Ramos (cell line): ENCODE results near the gene SCGN.

ENCODE experiments used
- in situ Hi-C: fragments of 300-500 bp; cut with MboI; formaldehyde crosslinking; loops from one replicate; pipeline ENCODE4 v1.14.3; 2022; ENCODE audit warnings: low sequenced_read_pairs; ENCODE audit not compliant: unreplicated experiment

SCGN gene

DNA sequence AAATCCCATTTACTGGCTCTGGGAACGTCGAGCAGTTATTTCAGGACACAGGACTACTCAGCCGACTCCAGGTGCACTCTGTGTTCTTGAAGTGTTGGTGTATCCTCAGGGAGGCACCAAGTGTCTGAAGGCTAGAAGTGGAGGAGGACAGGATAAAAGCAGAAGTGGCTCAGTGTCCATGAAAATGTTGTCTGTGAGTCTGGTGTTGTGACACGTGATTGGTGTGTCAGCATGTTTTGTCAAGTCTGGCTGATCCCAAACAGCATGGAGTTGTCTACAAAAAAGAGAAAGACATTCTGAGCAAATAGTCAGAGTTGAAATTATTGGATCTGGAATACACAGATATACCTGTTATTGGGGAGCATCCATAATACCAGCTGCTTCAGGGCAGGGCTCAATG, 30.3 kb downstream of the SCGN start:
- in situ Hi-C loops: no loop called here

DNA sequence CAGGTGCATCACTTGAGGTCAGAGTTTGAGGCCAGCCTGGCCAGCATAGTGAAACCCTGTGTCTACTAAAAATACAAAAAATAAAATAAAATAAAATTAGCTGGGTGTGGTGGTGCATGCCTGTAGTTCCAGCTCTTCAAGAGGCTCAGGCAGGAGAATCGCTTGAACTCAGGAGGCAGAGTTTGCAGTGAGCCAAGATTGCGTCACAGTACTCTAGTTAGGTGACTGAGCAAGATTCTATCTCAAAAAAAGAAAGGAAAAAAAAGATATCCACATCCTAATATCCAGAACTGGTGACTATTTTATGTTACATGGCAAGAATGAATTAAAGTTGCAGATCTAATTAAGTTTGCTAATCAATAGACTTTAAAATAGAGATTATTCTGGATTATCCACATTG, 32.5 kb downstream of the SCGN start:
- in situ Hi-C loops: no loop called here

DNA sequence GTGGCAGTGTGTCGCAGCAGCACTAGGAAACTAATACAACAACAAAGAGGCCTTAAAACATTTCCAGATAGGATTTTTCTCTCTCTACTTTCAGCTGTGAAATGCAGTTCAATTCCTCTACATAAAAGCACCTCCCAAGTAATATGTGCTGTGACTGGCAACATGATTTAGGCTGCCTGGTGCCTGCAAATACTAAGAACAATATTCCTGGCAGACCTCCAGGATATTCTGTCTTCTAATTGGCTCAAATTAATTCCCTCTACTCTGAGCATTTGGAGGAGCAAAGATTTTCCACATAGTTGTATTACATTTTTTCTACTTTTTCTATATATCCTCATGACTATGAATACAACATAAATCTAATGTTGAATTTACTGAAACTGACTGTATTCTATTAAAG, 33.2 kb downstream of the SCGN start:
- in situ Hi-C loops: no loop called here

DNA sequence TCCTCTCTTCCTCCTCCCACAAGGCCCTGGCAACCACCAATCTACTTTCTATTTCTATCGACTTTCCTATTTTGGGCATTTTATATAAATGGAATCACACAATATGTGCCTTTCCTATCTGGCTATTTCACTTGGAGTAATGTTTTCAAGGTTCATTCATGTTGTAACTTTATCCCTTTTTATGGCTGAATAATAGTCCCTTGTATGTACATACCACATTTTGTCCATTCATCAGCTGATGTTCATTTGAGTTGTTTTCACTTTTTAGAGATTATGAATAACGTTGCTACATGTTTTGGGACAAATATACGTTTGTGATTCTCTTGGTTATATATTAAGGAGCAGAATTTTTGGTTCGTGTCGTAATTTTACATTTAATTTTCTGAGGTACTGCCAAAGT, 33.9 kb downstream of the SCGN start:
- in situ Hi-C loops: no loop called here

DNA sequence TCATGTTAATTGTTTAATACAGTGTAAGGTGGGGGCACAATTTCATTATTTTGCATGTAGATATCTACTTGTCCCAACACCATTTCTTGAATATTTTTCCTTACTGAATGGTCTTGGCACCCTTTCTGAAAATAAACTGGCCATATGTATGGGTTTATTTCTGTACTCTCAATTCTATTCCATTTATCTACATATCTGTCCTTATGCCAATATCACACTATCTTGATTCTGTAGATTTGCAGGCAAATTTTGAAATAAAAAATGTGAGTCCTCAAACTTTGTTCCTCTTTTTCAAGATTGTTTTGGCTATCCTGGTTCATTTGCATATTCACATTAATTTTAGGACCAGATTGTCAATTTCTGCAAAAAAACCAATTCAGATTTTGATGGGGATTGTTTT, 34.8 kb downstream of the SCGN start:
- in situ Hi-C loops: no loop called here

DNA sequence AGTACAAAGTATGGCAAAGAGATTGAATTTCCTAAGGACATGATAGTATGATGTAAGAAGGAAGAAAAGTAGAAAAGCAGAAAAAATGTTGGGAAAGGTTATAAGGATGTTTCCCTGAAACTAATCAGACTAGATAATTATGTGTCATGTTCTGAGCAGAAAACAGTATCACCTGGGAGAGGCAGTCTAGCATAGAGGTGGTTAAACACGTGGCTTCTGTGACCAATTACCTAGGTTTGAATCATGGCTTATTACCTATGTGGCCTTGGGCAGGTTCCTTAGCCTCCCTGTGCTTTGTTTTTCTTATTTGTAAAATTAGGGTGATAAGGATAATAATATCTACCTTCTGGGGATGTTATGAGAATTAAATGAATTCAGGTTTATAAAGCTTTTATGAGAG, 38.0 kb downstream of the SCGN start:
- in situ Hi-C loops: no loop called here

DNA sequence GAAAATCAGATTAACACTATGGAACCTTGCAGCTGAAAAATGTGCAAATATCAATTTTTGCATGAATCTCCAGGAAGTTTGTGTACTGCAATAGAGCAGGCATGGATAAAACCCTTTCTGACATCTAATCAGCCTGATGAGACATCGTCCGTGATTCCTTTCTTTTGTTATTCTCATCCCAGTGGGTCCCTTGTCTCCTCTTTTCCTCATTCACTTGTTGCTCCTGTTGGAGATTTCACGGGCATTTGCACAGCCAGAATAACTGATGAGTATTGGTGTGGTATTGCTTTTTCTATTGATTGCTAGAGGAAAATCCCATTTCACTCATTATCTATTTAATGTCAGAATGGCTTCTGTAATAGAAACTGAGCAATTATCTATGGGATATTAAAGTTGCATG, 39.9 kb downstream of the SCGN start:
- in situ Hi-C loops: no loop called here

DNA sequence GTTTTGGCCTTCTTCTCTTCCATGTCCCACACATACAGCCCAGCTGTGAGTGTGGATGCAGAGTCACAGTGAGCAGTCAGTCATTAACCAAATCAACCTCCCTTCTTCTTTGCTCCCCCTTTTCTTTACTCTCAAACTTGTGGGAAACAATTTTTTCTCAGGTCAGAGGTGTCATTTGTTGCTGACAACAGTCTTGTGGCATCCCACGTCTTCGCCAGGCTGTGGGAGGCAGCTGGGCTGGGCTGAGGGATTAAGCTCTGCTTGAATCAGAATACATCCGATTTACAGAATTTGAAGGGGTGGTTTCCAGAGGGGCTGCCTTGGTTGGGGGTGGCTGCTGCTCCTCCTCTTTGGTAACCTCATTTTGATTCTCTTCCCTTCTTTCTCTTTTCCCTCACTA, 40.5 kb downstream of the SCGN start:
- in situ Hi-C loops: no loop called here

DNA sequence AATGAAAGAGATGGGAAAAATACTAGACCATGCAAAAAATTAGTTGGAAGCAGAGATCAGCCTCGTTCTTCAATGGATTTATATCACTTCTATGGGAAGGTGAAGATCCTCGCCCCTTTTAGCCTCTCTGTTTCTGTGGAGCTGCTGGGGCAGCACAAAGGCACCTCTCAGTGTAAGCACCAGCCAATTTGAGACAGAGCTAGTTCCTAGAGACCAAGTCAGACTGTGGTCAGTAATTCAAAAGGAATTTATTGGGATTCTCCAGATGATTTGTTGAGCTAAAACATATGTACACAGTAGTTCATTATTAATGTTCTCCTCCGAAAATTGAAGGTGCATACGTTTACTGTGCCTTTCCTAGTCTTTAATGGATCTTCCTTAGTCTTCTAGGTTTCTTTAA, 42.4 kb downstream of the SCGN start:
- in situ Hi-C loops: no loop called here

DNA sequence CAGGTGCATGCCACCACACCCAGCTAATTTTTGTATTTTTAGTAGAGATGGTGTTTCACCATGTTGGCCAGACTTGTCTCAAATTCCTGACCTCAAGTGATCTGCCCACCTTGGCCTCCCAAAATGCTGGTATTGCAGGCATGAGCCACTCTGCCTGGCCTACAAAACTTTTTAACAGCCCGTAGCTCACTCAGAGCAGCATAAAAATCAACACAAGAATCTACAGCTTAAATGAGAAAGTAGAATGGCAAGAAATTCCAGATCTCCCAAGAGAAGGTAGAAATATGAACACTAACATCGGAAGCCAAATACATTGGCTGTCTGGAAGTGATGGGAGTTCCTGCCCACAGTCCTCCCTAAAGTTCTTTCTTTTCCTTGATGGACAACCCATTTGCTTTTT, 43.7 kb downstream of the SCGN start:
- in situ Hi-C loops: no loop called here

DNA sequence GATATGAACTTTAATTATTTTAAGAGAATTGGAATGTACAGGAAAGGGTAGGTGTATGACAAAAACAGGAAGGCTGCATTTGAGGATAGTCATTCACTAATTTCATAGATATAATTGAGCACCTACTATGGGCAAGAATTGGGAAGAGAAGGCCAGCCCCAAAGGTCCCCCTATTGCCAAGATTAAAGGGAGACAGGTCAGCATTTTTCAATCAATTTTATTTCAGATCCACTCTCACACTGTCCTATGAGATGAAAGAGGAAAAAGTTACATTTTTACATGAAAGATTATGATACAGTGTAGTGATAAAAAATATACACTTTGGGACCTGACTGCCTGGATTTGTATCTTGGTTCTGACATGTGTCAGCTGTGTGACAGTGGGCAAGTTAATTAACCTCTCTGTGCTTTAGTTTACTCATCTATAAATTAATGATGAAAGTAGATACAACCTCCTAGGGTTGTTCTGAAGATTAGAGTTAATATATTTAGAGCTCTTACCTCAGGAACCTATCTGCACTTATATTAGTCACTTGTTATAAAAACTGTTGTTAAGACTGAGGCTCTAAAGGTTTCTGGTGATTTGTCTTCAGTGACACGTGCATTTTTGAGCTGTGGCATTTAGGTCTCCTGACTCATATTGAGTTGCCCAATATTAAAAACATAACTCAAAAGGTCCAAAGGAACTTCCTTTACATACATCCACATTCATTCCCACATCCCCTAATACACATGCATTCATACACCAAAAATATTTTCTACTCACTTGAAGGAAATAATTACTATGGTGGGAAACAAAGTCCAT, 45.7 kb downstream of the SCGN start:
- in situ Hi-C loops: no loop called here

DNA sequence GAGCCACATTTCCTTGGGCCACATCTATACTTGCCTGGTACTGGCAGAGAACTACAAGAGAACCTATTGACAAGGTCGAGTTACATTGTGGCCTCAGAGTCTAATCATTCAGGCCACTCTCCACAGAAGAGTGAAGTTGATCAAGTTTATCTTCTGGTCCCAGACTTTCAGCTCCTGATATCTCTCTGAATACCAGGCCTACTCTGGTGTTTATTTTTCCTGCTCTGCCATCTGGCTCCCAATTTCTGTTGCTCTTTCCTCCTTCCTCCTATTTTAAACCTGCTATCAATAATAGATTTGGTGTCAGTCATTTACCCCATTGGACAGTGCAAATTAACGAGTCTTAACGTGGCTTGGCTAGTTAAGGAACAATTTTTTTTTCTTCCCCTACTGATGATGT, 46.6 kb downstream of the SCGN start:
- in situ Hi-C loops: no loop called here

DNA sequence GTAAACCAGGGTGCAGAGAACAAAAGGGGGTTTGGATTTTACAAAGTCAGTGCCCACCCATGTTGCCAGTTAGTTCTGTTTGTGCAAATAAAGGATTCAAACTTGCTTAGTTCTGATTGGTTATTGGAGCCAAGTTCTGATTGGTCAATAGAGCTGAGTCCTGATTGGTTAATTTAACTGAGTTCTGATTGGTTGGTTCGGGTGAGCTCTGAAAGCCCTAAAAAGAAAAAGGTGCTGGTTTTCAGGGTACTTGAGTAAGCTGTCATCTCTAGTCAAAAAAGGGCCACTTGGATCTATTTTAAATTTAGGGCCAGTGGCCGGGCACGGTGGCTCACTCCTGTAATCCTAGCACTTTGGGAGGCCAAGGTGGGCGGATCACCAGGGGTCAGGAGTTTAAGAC, 47.6 kb downstream of the SCGN start:
- in situ Hi-C loops: no loop called here

DNA sequence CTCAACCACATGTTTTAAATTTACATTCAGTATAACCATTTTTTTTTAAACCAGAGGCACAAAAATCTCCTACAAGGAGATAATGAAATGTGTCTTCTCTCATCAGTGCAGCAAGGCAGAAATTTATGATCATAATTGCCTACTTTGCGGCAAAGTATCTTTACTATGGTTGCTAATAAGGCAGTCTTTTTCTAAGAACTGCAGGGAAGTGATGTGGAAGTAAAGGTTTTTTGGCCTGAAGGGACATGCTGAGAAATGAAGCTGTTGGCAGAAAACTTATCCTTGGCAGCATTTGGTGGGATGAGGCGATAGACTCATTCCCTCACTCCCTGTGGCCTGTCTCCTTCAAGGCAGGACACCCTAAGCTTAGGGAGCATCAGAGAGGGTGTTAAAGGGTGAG, 48.7 kb downstream of the SCGN start:
- in situ Hi-C loops: no loop called here

DNA sequence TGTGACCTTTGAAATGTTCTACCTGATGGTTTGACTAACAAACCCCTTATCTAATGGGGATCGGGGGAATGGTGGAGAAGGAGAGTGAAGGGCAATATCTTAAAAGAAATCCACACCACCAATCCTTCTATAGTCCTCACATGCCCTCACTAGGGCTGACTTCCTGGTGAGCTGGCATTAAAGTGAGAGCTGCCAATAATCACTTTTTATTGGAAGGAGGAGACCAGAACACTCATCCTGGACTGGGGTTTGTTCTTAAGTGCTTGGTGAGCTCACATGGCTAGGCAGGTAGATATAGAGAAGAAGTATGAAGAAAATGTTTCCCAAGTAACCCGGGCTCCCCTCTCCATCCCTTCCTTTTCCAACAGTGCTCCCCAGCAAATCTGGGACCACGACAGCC, 49.8 kb downstream of the SCGN start:
- in situ Hi-C loops: no loop called here

DNA sequence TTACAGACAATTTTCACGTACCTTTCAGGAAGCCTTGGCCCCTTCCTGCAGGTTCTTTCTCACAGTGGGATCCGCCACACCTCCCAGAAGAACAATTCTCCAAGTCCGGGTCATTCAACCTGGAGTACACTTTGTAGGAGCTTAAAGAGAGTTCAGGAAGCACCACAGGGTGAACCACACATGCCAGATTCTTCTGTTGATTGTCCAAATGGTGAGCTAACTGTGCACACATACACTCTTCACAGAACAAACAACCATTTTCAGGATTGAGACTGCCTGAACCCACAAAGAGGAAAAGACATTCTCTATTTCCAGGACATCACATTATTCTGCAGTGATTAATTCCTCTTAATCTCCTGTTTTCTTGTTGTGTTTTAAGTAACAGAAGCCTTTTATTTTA, 51.0 kb downstream of the SCGN start:
- in situ Hi-C loops: no loop called here

DNA sequence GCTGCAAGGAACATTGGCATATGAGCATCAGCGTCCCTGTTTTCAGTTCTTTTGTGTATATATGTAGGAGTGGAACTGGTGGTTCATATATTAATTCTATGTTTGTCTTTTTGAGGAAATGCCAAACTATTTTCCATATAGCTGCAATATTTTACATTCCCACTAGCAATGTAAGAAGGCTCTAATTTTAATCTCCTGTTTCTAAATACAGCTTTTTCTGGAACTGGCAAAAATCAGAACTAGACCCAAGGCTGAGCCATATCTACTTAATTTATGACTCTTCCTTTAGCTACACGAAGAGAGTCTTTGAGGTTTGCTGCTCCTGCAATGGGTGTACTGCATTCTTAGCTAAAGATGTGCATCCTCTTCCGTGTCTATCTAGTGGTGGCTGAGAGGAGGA, 52.0 kb downstream of the SCGN start:
- in situ Hi-C loops: no loop called here

DNA sequence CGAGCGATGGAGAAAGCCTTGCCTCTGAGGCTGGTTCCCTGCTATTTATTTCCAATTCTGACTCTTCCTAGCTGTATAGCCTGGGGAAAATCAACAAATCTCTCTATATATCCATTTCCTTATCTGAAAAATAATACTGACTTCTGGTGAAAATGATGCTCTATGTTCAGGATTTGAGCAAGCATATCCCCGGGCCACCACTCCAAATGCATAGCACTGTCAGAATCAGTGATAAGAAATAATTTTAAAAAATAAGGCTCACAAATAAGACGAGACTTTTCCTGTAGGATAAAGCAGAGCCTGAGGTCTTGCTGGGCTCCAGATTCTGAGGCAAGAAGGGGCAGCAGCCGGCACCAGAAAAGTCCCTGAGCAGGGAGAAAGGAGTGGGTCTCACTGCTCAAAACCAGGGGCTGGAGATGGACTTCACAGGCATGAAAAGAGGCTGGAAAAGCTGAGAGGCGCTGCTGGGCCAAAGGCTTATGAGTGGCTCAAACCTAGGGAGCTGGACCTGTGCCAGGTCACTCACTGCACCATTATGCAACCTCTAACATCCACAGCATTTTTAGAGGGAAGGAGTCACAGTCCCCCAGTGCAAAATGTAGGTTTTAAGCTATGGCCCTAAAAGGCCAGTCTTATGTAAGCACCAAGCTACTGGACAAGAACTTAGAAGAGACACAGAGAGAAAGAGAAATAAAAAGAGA, 54.4 kb downstream of the SCGN start:
- in situ Hi-C loops: no loop called here

DNA sequence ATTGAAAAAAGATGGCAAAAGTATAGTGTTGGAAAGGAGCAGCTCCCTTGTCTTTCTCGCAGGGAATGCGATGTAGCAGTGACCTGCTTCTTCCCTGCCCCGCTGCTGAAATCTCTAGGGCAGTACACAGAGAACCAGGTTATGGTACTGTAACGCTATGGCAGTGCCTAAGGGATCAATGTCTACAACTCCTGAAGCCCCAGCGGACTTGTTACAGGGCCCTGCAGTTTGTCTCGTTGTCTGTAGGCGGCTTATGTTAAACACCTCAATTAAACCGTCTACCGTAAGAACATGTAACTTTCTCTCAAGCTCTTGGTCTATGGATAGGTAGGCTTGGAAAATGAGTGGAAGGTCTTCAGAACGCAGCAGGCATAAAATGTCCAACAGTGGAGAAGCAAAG, 57.7 kb downstream of the SCGN start:
- in situ Hi-C loops: no loop called here

DNA sequence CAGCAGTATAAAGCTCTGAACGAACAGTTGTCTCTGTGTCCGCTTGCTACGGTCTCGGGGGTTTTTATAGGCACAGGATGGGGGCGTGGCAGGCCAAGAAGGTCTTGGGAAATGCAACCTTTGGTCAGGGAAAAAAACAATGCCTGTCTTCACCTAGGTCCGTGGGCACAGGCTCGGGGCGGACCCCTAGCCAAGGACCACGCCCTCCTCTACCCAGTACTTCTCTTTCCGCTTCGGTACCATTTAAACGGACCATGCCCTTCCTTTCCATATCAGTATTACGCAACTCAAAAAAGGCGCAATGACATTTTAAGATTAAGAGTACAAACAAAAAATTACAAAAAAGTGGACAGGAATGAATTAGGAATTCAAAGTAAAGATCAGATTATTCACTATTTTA, 58.3 kb downstream of the SCGN start:
- in situ Hi-C loops: no loop called here

DNA sequence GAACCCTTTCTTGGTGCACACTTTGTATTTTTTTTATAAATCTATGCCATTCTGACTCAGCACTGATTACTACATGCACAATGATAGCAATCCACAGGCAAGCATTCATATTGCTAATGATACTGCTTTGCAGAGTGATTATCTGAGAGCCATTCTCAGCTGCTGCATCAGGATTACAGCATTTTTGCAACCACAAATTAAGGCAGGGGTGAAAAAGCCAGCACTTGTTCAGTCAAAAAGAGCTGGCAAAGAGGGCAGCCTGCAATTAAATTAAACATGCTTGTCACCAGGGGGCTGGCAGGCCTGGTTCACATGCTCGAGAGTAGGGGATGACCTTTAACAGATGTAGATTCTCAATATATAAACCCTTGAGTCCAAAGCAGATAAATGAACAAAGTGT, 61.8 kb downstream of the SCGN start:
- in situ Hi-C loops: no loop called here

DNA sequence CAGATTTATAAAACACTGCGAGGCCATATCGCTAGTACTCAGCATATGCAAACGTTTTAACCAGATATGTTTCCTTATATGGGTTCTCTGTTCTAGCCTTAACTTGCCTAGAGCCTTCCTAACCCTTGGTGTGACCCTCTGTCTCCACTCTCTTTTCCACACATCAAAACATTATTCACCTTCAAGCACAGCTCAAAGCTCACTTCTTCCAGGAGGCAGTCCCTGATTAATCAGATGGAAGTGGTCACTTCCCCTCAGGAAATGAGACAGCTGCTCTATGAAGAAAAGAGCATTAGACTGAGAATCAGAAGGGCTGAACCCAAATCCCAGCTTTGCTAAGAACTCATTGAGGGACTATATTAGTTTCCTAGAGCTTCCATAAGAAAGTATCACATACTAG, 62.8 kb downstream of the SCGN start:
- in situ Hi-C loops: no loop called here
